Loucy (cell line): ENCODE data around the gene ANO2.

Experiments
- H2AFZ ChIP-seq: fragments of 200-600 bp; sonication (generic); 2 replicates; pipeline ENCODE4 v1.6.0; 2016; ENCODE audit warnings: antibody characterized with exemption, mild to moderate bottlenecking, low read length, moderate library complexity
- H3F3A ChIP-seq: fragments of 200-600 bp; 2 replicates; pipeline ENCODE4 v1.6.0; 2016; ENCODE audit warnings: antibody characterized with exemption, low read depth, mild to moderate bottlenecking
- H3K27me3 ChIP-seq: fragments of 200-600 bp; sonication (generic); 2 replicates; pipeline ENCODE4 v1.6.1; 2014; ENCODE audit warnings: low read length, mild to moderate bottlenecking; ENCODE audit not compliant: insufficient read depth, poor library complexity, severe bottlenecking
- H3K36me3 ChIP-seq: fragments of 200-600 bp; sonication (generic); 2 replicates; pipeline ENCODE4 v1.6.1; 2016; ENCODE audit warnings: low read length; ENCODE audit not compliant: insufficient read depth
- H3K4me1 ChIP-seq: fragments of 200-600 bp; sonication (generic); 2 replicates; pipeline ENCODE4 v1.5.1; 2014; ENCODE audit warnings: low read length, mild to moderate bottlenecking; ENCODE audit not compliant: insufficient read depth, poor library complexity, severe bottlenecking
- H3K4me2 ChIP-seq: fragments of 200-600 bp; sonication (generic); 2 replicates; pipeline ENCODE4 v1.6.0; 2014; ENCODE audit warnings: antibody characterized with exemption, low read length, low read depth, mild to moderate bottlenecking; ENCODE audit not compliant: poor library complexity, severe bottlenecking
- H3K4me3 ChIP-seq: fragments of 200-600 bp; sonication (generic); 2 replicates; pipeline ENCODE4 v1.5.1; 2014; ENCODE audit warnings: low read length, mild to moderate bottlenecking, mixed read lengths; ENCODE audit not compliant: poor library complexity, severe bottlenecking
- H3K79me2 ChIP-seq: fragments of 200-600 bp; sonication (generic); 2 replicates; pipeline ENCODE4 v1.6.1; 2014; ENCODE audit warnings: low read length; ENCODE audit not compliant: insufficient read depth
- H3K9ac ChIP-seq: fragments of 200-600 bp; sonication (generic); 2 replicates; pipeline ENCODE4 v1.6.0; 2014; ENCODE audit warnings: mild to moderate bottlenecking, low read depth, low read length, moderate library complexity; ENCODE audit not compliant: poor library complexity, severe bottlenecking
- H3K9me2 ChIP-seq: fragments of 200-600 bp; sonication (generic); replicated peaks from 2 replicates; pipeline ENCODE4 v1.6.1; 2016; ENCODE audit warnings: low read depth, low read length, mixed read lengths
- H3K9me3 ChIP-seq: fragments of 200-600 bp; sonication (generic); 2 replicates; pipeline ENCODE4 v1.6.1; 2014; ENCODE audit warnings: mild to moderate bottlenecking, antibody characterized with exemption, low read length, low read depth; ENCODE audit not compliant: insufficient read depth
- H4K20me1 ChIP-seq: fragments of 200-600 bp; sonication (generic); 2 replicates; pipeline ENCODE4 v1.6.0; 2014; ENCODE audit warnings: antibody characterized with exemption, low read length, mild to moderate bottlenecking; ENCODE audit not compliant: insufficient read depth, poor library complexity, severe bottlenecking
- EZH2phosphoT487 ChIP-seq: fragments of 200-600 bp; IDR thresholded peaks from 2 replicates; pipeline ENCODE4 v1.6.1; 2018; ENCODE audit warnings: antibody characterized with exemption, mild to moderate bottlenecking, moderate library complexity, borderline replicate concordance
- TF ChIP-seq, protein P1 (sequence below): fragments of 200-600 bp; sonication (generic); conservative IDR thresholded peaks from 2 replicates; pipeline ENCODE4 v1.5.1; 2014; ENCODE audit warnings: mild to moderate bottlenecking, antibody characterized with exemption, low read length

The ANO2 gene

DNA sequence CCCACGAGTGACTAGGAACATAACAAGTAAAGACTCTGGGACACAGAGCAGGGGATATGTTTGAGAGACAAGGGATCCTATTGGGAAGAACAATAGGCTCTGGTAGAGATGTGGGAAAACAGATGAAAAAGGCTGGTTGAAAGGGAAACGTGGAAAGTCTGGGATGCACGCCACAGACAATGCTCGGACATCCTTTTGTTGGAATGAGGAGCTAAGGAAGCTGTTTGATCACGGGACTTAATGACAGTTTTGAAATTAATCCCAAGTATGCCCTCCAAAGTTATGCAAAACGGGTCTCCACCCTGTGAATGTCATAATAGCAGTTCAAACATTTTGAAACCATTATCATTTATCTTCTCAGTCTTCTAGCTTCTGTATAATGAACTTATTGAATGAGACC is 31.7 kb upstream of the ANO2 start:
- H3K4me3 ChIP-seq, result no peak overlapping the region
- no peaks in the 10 kb centered on the region for H3K79me2 ChIP-seq
- H3F3A ChIP-seq, result no peaks in the 10 kb centered on the region
- no peaks in the 10 kb centered on the region for H3K9me3 ChIP-seq
- TF ChIP-seq EZH2phosphoT487, result no peak
- TF ChIP-seq, protein P1, sequence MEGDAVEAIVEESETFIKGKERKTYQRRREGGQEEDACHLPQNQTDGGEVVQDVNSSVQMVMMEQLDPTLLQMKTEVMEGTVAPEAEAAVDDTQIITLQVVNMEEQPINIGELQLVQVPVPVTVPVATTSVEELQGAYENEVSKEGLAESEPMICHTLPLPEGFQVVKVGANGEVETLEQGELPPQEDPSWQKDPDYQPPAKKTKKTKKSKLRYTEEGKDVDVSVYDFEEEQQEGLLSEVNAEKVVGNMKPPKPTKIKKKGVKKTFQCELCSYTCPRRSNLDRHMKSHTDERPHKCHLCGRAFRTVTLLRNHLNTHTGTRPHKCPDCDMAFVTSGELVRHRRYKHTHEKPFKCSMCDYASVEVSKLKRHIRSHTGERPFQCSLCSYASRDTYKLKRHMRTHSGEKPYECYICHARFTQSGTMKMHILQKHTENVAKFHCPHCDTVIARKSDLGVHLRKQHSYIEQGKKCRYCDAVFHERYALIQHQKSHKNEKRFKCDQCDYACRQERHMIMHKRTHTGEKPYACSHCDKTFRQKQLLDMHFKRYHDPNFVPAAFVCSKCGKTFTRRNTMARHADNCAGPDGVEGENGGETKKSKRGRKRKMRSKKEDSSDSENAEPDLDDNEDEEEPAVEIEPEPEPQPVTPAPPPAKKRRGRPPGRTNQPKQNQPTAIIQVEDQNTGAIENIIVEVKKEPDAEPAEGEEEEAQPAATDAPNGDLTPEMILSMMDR, result no peak
- H3K9me2 ChIP-seq, result no peaks in the 10 kb centered on the region
- H2AFZ ChIP-seq, result no peak overlapping the region
- H3K27me3 ChIP-seq, result no peaks in the 10 kb centered on the region
- H3K9ac ChIP-seq, result no peak overlapping the region
- H4K20me1 ChIP-seq, result no peaks in the 10 kb centered on the region
- H3K36me3 ChIP-seq, result no peaks in the 10 kb centered on the region
- peaks cover 13% of the 10 kb centered on the region for H3K4me1 ChIP-seq
- H3K4me2 ChIP-seq, result no peak overlapping the region

DNA sequence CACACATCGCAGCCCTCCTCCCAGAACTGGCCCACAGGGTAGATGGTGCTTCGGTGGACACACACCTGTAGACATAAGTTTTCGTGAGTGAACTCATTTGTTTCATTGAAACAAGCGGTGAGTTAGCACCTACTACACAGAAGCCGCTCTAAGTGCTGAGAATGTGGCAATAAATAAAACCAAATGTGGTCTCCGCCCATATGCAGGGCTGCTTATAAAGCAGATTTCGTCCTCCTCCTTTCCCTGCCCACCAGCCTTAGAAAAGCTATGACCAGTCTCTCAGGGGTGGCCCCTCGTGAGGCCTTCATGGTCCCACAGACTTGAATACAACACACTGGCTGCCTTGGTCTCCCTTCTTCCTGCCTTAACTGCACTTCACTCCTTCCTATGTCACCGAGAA is 31.1 kb upstream of the ANO2 start:
- no peak for TF ChIP-seq EZH2phosphoT487
- TF ChIP-seq, protein P1, result no peak
- no peak overlapping the region for H3K9ac ChIP-seq
- H3F3A ChIP-seq, result no peaks in the 10 kb centered on the region
- no peaks in the 10 kb centered on the region for H3K79me2 ChIP-seq
- H3K9me3 ChIP-seq, result no peaks in the 10 kb centered on the region
- H3K9me2 ChIP-seq, result no peaks in the 10 kb centered on the region
- H4K20me1 ChIP-seq, result no peaks in the 10 kb centered on the region
- H3K4me3 ChIP-seq, result no peak overlapping the region
- H3K4me2 ChIP-seq, result no peak overlapping the region
- H3K4me1 ChIP-seq, result peaks cover 13% of the 10 kb centered on the region
- no peak overlapping the region for H2AFZ ChIP-seq
- H3K36me3 ChIP-seq, result no peaks in the 10 kb centered on the region
- no peaks in the 10 kb centered on the region for H3K27me3 ChIP-seq

DNA sequence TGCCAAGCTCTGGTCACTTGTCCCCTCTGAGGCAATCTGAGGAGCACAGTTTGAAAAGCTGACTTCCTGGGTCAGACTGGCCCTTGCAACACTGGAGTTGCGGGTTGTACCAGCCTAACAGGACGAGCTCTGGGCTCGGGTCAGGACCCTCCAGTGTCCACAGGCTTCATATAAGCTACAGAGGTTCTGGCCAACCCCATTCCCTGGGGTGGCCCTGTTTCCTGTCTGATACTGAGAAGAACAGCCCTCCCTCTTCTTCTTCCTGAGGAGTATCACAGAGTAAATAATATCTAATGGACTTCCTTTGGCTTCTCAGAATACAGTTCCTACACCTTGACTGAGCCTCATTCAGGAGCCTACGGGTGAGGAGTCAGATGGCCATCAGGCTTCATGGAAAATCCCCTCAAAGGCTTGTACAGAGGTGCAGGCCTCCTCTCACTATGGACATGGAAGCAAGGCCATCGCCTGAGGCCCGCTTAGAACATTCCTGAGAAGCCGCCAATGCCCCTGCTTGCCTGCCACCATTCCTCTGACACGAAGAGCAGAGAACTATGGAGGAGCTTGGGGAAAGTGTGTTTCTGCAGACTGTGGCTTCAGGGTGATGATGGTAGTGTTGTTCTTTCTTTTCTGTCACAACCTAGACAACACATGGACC is 28.5 kb upstream of the ANO2 start:
- H3F3A ChIP-seq, result no peaks in the 10 kb centered on the region
- H3K27me3 ChIP-seq, result no peaks in the 10 kb centered on the region
- no peaks in the 10 kb centered on the region for H3K36me3 ChIP-seq
- no peaks in the 10 kb centered on the region for H3K9me2 ChIP-seq
- peak overlapping the region; percentile 23; the same call in 1 of the 2 replicates for H2AFZ ChIP-seq
- TF ChIP-seq EZH2phosphoT487, result no peak
- TF ChIP-seq, protein P1, result no peak
- H3K9me3 ChIP-seq, result no peaks in the 10 kb centered on the region
- H3K4me1 ChIP-seq, result peaks cover 13% of the 10 kb centered on the region
- no peak overlapping the region for H3K9ac ChIP-seq
- H3K4me3 ChIP-seq, result no peak overlapping the region
- H3K79me2 ChIP-seq, result no peaks in the 10 kb centered on the region
- no peaks in the 10 kb centered on the region for H4K20me1 ChIP-seq
- no peak overlapping the region for H3K4me2 ChIP-seq
